ENCODE data around the gene PRIMPOL.
"Not testable (repeated sequence)": the region's sequence is repeated elsewhere in the genome, so short reads cannot be mapped to it uniquely, and the experiment has no call there.

Gene PRIMPOL

GRCh38 chr4:184734758-184735157, 85.2 kb downstream of the PRIMPOL start:
- TF ChIP-seq, protein P1, sequence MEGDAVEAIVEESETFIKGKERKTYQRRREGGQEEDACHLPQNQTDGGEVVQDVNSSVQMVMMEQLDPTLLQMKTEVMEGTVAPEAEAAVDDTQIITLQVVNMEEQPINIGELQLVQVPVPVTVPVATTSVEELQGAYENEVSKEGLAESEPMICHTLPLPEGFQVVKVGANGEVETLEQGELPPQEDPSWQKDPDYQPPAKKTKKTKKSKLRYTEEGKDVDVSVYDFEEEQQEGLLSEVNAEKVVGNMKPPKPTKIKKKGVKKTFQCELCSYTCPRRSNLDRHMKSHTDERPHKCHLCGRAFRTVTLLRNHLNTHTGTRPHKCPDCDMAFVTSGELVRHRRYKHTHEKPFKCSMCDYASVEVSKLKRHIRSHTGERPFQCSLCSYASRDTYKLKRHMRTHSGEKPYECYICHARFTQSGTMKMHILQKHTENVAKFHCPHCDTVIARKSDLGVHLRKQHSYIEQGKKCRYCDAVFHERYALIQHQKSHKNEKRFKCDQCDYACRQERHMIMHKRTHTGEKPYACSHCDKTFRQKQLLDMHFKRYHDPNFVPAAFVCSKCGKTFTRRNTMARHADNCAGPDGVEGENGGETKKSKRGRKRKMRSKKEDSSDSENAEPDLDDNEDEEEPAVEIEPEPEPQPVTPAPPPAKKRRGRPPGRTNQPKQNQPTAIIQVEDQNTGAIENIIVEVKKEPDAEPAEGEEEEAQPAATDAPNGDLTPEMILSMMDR (IDR thresholded peaks at IDR 0.05; ENCODE audit: borderline replicate concordance, insufficient read depth, low read depth, low read length), result no peak
- H3K4me3 ChIP-seq (ENCODE audit: low read depth, low read length), result no peak overlapping the region

GRCh38 chr4:184739575-184739974, 90.0 kb downstream of the PRIMPOL start:
- not testable (repeated sequence) for H3K4me3 ChIP-seq (ENCODE audit: low read depth, low read length)

DNA sequence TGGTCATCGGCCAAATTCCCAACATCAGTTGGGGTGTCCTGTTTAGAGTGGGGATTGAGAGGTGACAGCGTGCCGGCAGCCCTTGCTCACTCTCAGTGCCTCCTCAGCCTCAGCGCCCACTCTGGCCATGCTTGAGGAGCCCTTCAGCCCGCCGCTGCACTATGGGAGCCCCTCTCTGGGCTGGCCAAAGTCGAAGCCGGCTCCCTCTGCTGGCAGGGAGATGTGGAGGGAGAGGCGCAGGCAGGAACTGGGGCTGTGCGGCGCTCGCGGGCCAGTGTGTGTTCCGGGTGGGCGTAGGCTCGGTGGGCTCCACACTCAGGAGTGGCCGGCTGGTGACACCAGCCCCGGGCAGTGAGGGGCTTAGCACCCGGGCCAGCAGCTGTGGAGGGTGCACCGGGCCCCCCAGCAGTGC, 91.4 kb downstream of the PRIMPOL start:
- TF ChIP-seq, protein P1 (IDR thresholded peaks at IDR 0.05; ENCODE audit: borderline replicate concordance, insufficient read depth, low read depth, low read length), result no peak
- H3K4me3 ChIP-seq (ENCODE audit: low read depth, low read length), result no peak overlapping the region

DNA sequence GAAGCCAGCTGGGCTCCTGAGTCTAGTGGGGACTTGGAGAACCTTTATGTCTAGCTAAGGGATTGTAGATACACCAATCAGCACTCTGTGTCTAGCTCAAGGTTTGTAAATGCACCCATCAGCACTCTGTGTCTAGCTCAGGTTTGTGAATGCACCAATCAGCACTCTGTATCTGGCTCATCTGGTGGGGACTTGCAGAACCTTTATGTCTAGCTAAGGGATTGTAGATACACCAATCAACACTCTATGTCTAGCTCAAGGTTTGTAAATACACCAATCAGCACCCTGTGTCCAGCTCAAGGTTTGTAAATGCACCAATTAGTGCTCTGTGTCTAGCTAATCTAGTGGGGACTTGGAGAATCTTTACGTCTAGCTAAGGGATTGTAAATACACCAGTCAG, 92.1 kb downstream of the PRIMPOL start:
- H3K4me3 ChIP-seq (ENCODE audit: low read depth, low read length), result not testable (repeated sequence)

- TF ChIP-seq, protein P1 (IDR thresholded peaks at IDR 0.05; ENCODE audit: borderline replicate concordance, insufficient read depth, low read depth, low read length), result no peak
- H3K4me3 ChIP-seq (ENCODE audit: low read depth, low read length), result no peak overlapping the region
Measured at GRCh38 chr4:184743650-184744049, 94.1 kb downstream of the PRIMPOL start.

- TF ChIP-seq, protein P1 (IDR thresholded peaks at IDR 0.05; ENCODE audit: borderline replicate concordance, insufficient read depth, low read depth, low read length), result no peak
Measured at GRCh38 chr4:184744236-184744635, 94.7 kb downstream of the PRIMPOL start.

More at GRCh38 chr4:184744236-184744635, 94.7 kb downstream of the PRIMPOL start:
- H3K4me3 ChIP-seq (ENCODE audit: low read depth, low read length), result no peak overlapping the region
